HG03378 (cell line): ENCODE data around the gene GARNL3.

ENCODE experiments used
- ATAC-seq: cut with Tn5 transposase; IDR thresholded peaks from one replicate; pipeline ENCODE4 v1.9.1; 2021; ENCODE audit warnings: mild to moderate bottlenecking, moderate library complexity; ENCODE audit not compliant: unreplicated experiment

Gene GARNL3

DNA sequence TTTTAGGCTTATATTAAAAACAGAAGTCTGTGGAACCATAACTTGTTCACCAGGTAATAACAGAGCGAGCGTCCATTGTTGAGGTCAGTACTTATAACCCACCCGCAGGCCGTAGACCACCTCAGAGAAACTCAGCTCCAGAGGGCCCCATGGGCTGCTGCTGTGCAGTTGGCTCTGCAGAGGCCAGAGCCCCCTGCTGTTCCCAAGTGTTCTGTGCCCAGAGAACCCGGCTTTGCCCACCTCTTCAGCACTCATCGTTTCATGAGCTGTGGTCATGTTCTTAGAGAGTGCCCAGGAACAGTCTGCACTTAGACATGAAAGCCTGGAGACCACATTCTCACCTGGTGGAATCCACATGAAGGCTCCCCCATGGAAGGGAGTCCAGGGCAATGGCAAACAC is 82.0 kb downstream of the GARNL3 start:
- no peak for ATAC-seq

- ATAC-seq, result no peak
Measured at GRCh38 chr9:127347831-127348776, 83.5 kb downstream of the GARNL3 start.

- no peak for ATAC-seq
Measured at GRCh38 chr9:127349483-127350113, 85.0 kb downstream of the GARNL3 start.

GRCh38 chr9:127351182-127352166 is 86.9 kb downstream of the GARNL3 start:
- ATAC-seq, result no peak

DNA sequence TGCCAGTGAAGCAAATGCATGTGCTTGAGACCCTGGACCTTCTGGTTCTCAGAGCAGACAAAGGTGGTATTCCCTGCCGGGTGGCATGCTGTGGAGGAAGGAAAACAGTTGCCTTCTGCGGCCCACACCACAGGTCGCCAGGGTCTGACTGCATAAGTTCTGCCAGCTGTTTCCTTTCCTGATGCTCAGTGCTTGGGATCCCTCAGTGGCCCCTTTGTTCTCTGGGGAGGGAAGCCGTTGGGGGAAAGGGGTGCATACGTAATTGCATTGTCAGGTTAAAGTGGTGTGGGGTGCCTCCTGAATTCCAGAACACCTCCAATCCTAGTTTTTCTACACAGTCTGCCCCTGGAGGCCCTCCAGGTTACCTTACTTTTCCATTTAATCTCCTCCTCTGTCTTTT is 89.3 kb downstream of the GARNL3 start:
- ATAC-seq, result no peak

- ATAC-seq, result no peak
Measured at GRCh38 chr9:127356906-127357305, 92.3 kb downstream of the GARNL3 start.

DNA sequence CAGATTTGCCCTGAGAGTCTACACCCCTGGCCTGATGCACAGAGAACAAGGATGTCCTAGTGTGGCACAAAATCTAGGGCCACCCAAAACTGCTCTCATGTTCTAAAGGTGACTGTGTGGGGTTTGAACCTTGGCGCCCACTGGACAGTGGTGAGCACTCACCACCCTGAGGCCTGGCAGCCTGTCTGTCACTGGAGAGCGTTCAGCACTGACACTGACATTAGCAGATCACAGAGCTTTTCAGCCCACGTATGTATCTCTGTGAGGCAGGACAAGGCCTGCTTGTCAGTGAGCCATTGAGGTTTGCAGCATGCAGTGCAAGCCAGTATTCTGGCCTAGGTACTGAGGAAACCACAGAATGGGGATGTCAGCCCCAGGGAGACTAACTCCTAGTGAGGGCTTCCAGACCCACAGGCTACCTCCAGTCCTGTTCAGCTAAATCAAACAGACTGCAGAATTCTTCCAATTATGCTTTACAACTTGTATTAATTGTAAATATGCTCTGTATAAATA is 93.5 kb downstream of the GARNL3 start:
- no peak for ATAC-seq

DNA sequence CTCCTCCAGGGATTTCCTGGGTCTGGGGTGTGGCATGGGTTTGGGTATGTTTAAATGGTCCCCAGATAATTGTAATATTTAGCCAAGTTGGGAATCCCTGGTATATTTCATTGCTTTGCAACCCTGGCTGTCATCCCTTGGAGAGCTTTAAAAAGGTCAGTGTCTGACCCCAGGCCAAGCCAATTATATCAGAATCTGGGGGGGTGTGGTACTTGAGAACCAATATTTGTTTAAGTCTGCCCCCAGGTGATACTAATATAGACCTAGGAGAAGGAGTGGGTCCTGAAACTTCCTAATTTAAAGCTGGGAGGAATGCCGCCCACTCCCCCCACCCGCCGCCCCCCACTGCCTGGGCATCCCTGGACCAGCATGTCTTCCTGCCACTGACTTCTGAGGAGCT is 94.2 kb downstream of the GARNL3 start:
- no peak for ATAC-seq

GRCh38 chr9:127360250-127360649 is 95.7 kb downstream of the GARNL3 start:
- no peak for ATAC-seq

DNA sequence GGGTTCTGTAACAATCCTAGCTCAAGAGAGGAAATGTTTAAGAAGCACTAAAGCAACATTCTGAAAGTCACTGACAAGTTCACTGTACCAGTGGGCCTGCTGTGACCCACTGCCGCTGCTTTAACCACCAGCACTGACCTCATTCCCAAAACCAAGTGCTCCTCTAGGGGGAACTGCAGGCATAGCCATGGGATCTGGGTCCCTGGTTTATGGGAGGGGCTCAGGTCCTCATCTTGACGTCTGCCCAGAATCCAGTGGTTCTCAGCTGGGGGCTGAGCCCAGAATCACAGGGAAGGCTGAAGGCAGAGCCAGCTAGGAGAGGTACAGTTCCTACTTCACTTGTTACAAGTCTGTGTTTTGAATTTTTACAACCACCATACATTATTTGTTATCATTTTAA is 96.3 kb downstream of the GARNL3 start:
- no peak for ATAC-seq

DNA sequence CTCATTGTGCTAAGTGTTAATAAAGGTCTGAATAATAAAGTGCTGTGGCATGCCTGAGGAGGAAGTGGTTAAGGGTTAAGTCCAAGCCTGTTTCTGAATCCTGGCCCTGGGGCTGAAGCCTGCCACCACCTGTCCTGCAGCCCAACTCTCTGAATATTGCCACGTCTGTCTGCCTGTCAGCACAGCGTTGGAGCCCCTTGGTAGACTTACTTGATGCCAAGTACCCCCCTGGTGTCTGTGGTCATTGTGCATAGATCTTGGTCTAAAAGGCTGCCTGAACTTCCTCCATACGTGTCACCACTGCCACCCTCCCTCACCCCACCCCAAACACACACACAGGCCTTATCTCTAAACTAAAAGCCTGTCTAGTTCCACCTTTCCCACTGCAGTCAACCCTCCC is 97.0 kb downstream of the GARNL3 start:
- ATAC-seq, result no peak

- ATAC-seq, result no peak
Measured at GRCh38 chr9:127362829-127363228, 98.3 kb downstream of the GARNL3 start.

GRCh38 chr9:127365461-127365860 is 100.9 kb downstream of the GARNL3 start:
- ATAC-seq, result no peak

DNA sequence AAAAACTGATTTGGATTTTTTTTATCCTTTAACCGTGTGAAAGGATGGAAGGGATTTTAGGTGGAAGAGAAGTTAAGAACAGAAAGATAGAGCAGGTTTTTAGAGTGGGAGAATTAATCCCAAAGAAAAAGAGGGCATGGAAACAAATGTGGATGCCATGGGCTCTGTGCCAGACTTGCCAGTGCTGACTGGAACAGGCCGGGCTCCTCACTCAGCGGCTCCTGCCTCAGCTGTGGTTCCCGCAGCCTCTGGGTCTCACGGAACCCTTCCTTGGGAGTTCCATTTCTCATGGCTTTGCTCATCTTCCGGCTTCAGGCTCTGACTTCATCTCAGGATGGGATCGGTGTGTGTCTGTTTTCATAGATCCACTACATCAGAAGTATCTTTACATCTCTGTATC is 102.0 kb downstream of the GARNL3 start:
- ATAC-seq, result no peak

DNA sequence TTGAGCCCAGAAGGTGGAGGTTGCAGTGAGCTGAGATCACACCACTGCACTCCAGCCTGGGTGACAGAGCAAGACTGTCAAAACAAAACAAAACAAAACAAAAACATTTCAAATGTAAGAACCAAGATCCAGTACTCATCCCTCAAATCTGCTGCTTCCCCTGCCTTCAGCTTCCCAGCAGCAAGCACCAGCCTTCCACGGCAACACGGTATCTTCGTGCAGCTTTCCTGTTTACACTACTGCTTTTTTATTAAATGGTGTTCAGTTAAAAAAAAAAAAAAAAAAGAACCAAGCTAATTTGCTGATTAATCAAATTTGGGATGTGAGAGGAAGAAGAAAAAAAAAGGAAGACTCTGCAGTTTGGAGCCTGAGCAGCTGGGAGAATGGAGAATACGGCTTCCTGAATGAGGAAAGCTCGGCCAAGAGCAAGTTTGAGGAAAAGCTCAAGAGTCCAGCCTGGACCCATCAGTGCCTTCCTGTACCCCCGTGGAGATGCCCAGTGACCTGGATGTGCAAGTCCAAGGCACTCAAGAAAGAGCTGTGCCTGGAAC is 104.4 kb downstream of the GARNL3 start:
- no peak for ATAC-seq

- no peak for ATAC-seq
Measured at GRCh38 chr9:127369428-127369827, 104.9 kb downstream of the GARNL3 start.

DNA sequence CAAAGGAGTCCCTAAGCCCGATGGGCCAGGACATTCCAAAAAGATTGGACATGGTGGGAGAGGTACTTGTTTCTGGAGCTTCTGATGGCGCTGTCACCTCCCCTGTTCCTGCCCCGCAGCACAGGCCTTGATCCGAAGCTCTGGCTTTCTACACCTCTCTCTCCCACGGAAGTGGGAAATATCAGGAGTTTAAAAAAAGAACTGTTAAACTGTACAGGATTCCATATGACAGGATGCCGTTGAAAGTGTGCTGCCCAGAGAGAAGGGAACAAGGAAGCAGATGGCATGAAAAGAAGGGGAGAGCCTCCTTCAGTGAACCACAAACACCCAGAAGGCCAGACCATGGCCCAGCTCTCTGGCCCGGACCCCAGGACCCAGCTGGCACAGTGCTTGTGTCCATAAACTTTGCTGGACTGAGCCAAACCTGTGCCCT is 105.6 kb downstream of the GARNL3 start:
- ATAC-seq, result no peak

GRCh38 chr9:127370672-127371648 is 106.4 kb downstream of the GARNL3 start:
- ATAC-seq, result no peak

DNA sequence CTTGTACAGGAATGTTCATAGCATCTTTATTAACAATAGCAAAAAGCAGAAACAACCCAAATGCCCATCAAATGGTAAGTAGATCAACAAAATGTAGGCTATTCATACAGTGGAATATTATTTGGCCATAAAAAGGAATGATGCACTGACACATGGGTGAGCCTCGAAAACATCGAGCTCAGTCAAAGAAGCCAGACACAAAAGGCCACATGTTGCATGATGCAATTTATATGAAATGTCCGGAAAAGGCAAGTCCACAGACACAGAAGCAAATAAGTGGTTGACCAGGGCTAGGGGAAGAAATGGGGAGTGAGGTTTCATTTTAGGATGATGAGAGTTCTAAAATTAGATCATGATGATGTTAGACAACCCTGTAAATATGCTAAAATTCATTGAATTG is 115.9 kb downstream of the GARNL3 start:
- no peak for ATAC-seq
